Nephron progenitor cell (in vitro differentiated cells): ENCODE measurements around the gene SCRT2.

Experiments
- DNase-seq: peaks from one replicate; pipeline ENCODE4 v3.0.0; 2021
- H3K27ac Mint-ChIP-seq: 2 replicates; pipeline ENCODE4 v1.8.0; 2021; ENCODE audit warnings: mild to moderate bottlenecking, moderate library complexity, mixed read lengths
- H3K27me3 Mint-ChIP-seq: 2 replicates; pipeline ENCODE4 v1.8.0; 2021; ENCODE audit warnings: mild to moderate bottlenecking, low read depth, mixed read lengths; ENCODE audit not compliant: poor library complexity
- H3K36me3 Mint-ChIP-seq: 2 replicates; pipeline ENCODE4 v1.8.0; 2021; ENCODE audit warnings: low read depth, mixed read lengths
- H3K4me1 Mint-ChIP-seq: 2 replicates; pipeline ENCODE4 v1.8.0; 2021; ENCODE audit warnings: mixed read lengths
- H3K4me3 Mint-ChIP-seq: 2 replicates; pipeline ENCODE4 v1.8.0; 2021; ENCODE audit warnings: mild to moderate bottlenecking, moderate library complexity, mixed read lengths
- H3K9me3 Mint-ChIP-seq: 2 replicates; pipeline ENCODE4 v1.8.0; 2021; ENCODE audit warnings: mild to moderate bottlenecking, moderate library complexity, mixed read lengths
- CTCF ChIP-seq: fragments of 200-600 bp; sonication (generic); IDR thresholded peaks from 2 replicates; pipeline ENCODE4 v1.5.0; 2021; ENCODE audit warnings: antibody characterized with exemption

The SCRT2 gene

GRCh38 chr20:651713-652614 lies 23.6 kb downstream of the SCRT2 start:
- Mint-ChIP-seq H3K27ac (peak overlapping the region; percentile 57), H3K4me3 (peak overlapping the region; percentile 76), H3K36me3 (peaks cover 41% of the 10 kb centered on the region), H3K27me3 (peaks cover 24% of the 10 kb centered on the region), H3K9me3 (no peaks in the 10 kb centered on the region), H3K4me1 (peaks cover 56% of the 10 kb centered on the region)
- DNase-seq: no peak
- TF ChIP-seq CTCF: no peak

GRCh38 chr20:650954-651353 lies 24.6 kb downstream of the SCRT2 start:
- DNase-seq: no peak
- peaks cover 54% of the 10 kb centered on the region for H3K4me1 Mint-ChIP-seq
- H3K9me3 Mint-ChIP-seq: no peaks in the 10 kb centered on the region
- H3K4me3 Mint-ChIP-seq: peak overlapping the region; percentile 32
- peaks cover 16% of the 10 kb centered on the region for H3K27me3 Mint-ChIP-seq
- H3K36me3 Mint-ChIP-seq: peaks cover 44% of the 10 kb centered on the region
- TF ChIP-seq CTCF: no peak
- no peak overlapping the region for H3K27ac Mint-ChIP-seq

- Mint-ChIP-seq H3K9me3 (no peaks in the 10 kb centered on the region), H3K4me3 (no peak overlapping the region), H3K4me1 (peaks cover 55% of the 10 kb centered on the region), H3K27me3 (peaks cover 9% of the 10 kb centered on the region), H3K27ac (no peak overlapping the region), H3K36me3 (peaks cover 44% of the 10 kb centered on the region)
- DNase-seq: no peak
- TF ChIP-seq CTCF: no peak
Observed at GRCh38 chr20:650281-650680, 25.3 kb downstream of the SCRT2 start.

GRCh38 chr20:647479-648019 lies 28.1 kb downstream of the SCRT2 start:
- Mint-ChIP-seq H3K27ac (no peak overlapping the region), H3K4me3 (no peak overlapping the region), H3K27me3 (no peaks in the 10 kb centered on the region), H3K9me3 (no peaks in the 10 kb centered on the region), H3K36me3 (peaks cover 44% of the 10 kb centered on the region), H3K4me1 (peaks cover 46% of the 10 kb centered on the region)
- TF ChIP-seq CTCF: no peak
- no peak for DNase-seq

GRCh38 chr20:646868-647233 lies 28.8 kb downstream of the SCRT2 start:
- H3K4me3 Mint-ChIP-seq: no peak overlapping the region
- peaks cover 44% of the 10 kb centered on the region for H3K36me3 Mint-ChIP-seq

More at GRCh38 chr20:646868-647233, 28.8 kb downstream of the SCRT2 start:
- TF ChIP-seq CTCF: no peak
- peaks cover 40% of the 10 kb centered on the region for H3K4me1 Mint-ChIP-seq
- H3K27ac Mint-ChIP-seq: no peak overlapping the region
- no peak for DNase-seq
- no peaks in the 10 kb centered on the region for H3K27me3 Mint-ChIP-seq
- H3K9me3 Mint-ChIP-seq: no peaks in the 10 kb centered on the region
